Measurements from ENCODE around the gene RPS14.

Gene RPS14

DNA sequence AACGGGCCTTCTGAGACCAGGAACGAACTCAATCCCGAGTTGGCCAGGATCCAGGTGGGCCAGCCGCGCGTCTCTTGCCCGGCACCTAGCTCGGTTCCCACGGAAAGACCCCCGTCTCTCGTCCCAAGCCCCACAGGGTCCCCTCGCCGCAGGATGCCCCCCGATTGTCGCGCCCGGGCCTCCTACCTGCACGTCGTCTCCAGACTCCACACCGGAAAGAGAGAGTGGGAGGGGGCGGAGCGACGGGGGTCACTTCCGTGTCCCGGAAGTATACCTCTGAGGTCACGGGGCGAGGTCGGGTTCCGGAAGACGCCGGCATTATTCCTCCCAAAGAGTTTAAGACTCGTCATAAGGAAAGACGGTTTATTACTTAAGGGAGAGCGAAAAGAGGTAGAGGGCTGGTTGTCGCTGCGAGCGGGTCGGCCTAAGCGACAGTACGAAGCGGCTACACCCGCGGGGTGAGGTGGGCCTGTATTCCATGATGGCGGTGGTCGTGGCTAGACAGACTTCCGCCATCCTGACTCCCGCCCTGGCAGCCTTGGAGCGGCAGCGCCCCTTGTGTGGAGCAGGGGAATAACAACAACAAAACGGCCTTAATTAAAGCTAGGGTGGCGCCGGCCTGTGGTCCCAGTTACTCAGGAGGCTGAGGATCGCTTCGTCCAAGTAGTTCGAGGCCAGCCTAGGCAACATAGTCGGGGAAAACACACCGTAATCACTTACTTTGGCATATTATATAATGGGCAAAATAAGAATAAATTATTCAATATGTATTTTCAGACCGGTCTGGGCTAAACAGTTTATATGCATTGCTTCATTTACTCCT lies at the start of gene RPS14:
Gene RPS14, minus strand, starts transcription at position 223 of the 823 bp plus-strand sequence. CDS start 2,006 bp downstream, outside the sequence.
- DNase-seq (ENCODE audit: low read depth), result peak; percentile 81

DNA sequence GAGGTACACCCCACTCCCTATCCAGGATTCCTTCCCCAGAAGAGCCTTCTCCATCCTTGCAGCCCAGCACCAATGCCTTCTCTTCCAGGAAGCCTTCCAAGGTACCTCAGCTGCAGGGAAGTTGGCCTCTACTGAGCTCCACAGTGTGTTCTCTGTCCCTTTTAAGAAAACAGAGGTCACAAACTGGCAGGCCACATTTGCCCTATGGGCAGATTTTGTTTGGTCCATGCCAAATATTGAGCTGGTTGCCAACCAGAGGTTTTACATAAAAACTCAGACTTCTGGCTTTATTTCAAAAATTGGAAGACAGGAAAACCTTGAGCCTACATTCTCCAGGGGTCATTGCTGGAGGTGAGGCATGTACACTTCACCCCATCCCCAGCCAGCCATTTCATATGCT lies 49.4 kb upstream of the RPS14 start:
- DNase-seq (ENCODE audit: low read depth), result no peak

DNA sequence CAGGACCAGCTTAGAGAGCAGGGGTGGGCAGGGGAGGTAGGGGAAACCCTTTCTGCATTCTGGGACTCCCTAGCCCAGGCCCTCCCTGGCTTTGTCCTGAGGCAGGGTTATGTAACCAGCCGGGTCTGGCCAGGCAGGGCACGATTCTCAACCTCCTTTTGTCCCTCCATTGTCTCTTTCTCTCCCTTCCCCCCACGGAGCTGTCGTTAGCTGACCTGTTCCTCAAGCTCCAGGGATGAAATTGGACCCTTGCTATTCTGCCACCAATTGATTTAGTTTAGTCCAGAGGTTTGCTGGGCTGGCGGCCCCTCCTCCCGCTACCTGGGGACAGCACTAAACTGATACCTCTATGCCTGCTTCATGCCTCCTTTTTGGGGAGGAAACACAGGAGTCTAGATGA lies 49.0 kb upstream of the RPS14 start:
- DNase-seq (ENCODE audit: low read depth), result no peak

DNA sequence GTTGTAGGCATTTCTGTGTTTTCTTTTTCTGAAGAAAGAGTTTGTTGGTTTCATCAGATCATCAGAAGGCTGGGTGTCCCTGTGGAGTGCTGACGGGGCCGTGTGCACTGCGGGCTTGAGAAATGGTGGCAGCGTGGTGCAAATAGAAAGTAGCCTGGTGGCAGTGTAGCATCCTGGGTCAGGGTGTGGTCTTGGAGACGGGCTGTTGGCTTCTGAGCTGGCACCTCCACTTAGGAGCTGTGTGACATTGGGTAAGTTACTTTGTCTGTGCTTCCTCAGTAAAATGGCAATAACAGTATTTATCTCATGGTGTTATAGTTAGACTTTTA lies 48.4 kb upstream of the RPS14 start:
- no peak for DNase-seq (ENCODE audit: low read depth)

DNA sequence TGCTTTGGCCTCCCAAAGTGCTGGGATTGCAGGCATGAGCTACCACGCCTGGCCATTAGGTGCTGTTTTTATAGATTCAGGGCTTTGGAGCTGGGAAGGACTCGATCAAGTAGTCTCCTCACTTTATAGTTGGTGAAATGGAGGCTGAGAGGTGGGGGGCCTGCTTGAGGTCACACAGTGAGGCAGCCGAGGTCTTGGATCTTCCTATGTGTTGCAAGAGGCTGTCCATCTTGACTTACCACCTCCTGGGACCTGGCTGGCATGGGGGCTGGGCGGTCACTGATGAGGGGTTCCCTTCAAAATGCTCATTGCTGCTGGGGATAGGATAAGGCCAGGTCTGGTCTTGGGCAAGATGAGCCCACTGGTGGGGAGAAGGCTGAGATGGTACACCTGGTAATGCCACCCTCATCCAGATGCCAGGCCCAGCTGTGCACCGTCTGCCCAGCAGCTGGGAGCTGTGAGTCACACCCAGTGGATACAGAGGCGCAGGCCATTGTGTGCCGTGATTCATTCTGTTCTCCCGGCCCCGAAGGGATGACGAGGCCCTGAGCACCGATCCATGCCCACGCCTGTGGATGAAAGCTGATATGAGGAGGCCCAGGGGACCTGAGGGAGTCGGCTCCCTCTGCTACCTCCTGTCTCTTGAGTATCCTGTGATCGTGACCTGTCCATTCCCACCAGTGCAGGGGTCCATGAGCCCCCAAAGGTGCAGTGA lies 47.9 kb upstream of the RPS14 start:
- peak; percentile 73 for DNase-seq (ENCODE audit: low read depth)

DNA sequence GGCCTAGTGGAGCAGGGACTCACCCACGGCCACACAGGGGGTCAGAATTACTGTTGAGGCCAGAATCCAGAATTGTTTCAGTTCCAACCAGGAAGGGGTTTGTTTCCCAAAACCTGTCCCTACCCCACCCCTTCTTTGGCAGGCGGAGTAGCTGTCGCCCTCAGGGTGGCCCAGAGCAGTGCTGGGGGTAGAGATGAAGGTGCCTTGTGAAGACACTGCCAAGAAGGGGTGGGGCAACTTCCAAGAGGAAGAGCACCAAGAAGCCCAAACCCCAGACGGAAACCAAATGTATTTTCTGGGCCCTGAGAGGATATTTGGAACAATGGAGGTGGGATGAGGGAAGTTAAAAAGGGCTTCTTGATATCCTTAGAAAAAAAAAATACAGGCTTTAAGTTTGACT lies 47.0 kb upstream of the RPS14 start:
- no peak for DNase-seq (ENCODE audit: low read depth)

DNA sequence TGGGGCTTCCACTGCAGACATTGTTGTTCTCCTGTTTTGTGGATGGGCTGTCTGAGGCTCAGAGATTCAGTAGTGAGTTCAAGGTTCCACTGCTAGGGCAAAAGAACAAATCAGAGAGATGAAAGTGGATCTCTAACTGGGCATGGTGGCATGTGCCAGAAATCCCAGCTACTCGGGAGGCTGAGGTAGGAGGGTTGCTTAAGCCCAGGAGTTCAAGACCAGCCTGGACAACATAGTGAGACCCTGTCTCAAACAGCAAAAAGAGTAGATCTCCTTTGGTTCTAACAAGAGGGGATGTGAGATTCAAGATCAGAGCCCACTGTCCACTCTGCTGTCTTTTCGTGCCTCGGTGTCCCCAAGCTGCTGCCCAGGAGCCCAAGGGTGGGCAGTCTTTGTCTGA lies 46.6 kb upstream of the RPS14 start:
- no peak for DNase-seq (ENCODE audit: low read depth)

DNA sequence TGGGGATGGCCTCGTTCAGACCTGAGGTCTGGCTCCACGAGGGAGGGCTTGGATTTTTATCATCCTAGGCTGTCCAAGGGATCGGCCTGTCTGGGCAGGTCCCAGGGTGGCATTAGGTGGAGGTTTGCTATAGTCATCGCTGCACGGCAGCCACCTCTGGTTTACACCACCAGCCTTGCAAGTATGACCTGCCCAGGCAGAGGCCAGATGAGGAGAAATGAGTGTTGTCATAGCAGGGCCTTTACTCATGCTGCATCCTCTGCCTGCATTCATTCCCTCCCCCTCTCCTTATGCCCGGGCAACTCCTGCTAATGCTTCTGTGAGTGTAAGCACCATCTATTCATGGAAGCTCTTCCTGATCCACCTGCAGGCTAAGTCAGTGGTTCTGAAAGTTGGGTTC lies 43.1 kb upstream of the RPS14 start:
- DNase-seq (ENCODE audit: low read depth), result no peak

DNA sequence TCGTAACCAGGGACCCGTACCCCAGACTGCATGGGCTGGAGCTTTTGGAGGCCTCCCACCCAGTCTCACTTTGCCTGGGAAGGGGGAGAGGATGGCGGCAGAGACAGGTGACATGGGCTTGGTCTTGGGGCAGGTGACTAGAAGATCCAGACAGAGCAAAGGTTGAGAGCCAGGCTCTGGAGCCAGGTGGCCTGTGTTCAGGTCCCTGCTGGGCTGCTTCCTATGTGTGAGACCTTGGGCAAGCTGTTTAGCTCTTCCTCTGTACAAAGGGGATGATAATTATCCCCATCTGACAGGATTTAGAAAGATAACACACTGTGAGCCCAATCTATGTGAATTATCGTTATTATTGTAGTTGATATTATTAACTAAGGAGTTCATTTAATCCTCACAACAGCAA lies 42.3 kb upstream of the RPS14 start:
- DNase-seq (ENCODE audit: low read depth), result no peak

DNA sequence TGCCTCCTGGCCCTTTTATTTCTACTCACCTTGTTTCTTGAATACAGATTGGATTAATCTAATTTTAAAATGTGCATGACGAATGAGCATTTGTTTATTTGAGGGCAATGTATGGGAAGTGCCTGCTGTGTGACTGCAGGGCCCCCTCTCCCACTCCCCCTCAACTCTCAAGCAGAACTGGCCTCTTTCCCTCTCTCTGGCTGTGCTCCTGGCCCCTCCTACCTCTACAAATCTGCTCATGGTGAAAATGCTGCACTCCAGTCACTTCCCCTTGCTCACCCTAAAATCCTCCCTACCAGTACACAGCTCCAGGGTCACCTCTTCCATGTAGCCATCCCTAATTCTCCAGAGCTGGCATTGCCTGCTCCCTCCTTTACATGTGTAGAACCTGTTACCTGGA lies 41.2 kb upstream of the RPS14 start:
- DNase-seq (ENCODE audit: low read depth), result no peak

DNA sequence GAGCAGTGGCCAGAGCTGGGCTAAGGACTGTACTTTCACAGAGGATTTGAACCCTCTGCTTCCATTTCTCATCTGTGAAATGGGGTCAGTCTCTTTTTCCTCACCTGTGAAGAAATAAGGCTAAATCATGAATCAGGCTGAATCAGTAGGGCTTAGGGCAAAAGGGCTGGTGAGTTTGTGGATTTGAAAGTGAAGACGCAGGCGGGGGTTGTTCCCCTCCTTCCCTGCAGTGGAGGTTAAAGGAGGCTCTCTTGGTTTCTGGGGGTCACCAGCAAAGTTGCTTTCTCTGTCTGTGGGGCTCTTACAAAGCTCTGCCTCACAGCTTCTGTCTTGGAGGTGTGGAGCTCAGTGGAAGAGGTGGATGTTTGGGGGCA lies 40.7 kb upstream of the RPS14 start:
- no peak for DNase-seq (ENCODE audit: low read depth)

DNA sequence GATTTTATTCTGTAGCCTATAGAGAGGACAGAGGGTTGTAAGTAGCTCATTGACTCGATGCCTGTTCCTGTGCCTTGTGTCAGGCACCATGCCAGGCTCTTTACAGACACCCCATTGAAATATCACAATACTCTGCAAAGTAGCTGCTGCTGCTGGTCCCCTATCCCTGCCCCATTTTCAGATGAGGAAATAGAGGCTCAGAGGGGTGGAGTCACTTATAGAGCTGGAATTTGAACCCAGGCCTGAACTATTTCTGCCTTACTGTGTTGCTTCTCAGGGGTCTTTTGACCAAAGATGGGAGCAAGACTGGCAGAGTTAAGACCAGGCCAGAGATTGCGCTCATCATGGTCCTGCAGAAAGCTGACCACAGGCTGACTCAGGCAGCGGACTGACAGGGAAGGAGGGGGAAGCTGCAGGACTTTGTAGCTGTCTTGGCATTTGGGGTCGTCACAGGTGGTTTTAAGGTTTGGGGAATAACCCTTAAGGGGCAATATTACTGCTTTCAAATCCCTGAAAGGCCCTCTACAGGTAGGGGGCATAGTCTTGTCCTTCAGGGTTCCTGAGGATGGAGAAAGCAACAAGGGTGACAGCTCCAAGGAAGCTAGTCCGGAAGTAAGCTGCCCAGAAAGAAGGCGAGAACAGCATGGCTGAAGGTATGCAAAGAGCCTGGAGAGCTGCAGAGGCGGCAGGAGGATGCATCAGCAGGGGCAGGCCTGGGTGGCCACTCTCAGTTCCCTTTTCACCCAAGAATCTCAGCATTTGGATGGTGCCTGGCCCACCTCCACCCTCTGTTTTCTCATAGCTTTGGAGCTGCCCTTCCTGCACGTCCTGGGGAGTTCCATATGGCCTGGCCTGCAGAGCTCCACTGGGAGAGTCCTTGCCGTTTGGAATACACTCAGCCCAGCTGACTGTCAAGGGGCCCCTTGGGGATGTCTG lies 40.1 kb upstream of the RPS14 start:
- DNase-seq (ENCODE audit: low read depth), result no peak

DNA sequence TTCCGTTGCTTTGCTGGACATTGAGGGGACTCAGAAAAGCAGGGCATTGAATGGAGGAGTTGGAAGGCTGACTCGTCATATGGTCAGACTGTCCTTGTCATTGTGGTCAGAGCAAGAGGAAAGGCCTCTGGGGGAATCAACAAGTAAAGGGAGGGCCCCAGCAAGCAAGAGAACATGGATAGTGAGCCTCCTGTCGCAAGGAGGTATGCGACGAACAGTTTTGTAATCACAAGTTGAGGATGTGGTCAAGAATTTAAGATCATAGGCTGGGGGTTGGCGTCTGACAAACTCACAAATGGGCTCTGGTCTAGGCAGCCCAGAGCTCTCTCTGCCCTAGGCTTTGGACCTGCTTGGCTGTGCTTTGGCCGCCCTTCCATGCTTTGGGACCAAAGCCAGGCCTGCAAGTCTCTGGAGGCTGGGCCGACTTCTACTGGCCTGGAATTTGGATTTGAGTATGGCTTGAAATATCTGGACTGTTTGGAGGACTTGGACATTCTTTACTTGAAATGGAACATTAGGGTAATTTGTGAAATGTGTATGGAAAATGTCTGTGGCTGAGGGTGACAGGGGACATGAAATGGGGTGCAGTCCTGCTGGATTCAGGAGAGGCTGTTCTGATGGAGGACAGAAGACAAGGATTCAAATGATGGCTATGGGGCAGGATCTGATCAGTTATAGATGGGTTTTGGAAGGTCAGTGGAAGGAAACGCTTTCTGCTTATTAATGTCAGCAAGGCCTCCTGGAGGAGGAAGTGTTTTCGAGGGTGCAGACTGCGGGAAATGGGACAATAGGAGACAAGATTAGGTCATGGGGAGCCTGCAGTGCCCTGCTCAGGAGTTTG lies 39.2 kb upstream of the RPS14 start:
- peak; percentile 77 for DNase-seq (ENCODE audit: low read depth)

DNA sequence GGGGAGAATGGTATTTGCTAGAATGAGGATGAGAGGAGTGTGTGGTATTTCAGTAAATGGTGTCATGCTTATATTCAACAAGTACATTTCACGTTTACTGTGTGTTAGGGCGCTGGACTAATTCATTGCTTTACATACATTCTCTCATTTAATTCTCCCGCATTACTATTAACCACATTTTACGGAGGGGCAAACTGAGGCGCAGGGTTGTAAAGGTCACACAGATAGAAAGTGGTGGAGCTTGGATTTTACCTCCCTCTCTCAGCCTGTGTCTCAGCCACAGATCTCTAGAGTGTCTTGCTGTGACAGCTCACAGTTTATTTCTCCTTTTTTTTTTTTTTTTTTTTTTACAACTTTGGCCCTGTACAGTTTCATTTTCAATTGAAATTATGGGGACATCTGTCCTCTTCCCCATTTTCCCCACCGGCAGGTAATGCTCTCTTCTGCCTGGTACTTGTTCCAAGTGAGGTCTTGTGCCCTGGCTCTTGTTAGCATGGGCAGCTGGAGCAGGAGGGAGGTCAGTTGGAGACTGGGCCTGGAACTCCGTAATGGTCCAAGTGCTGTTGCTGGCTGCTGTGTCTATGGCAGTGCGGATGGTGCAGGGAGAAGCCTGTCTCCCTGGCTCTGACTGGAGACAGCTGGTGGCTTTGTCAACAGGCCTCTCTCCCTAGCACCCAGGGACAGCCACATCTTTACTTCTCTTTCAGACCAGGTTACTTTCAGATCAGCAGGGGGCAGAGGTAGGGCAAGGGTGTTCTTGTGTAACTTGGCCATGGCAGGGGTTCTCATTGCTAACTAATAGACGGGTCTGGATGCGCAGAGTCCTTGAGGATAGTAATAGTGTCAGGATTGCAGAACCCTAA lies 37.9 kb upstream of the RPS14 start:
- DNase-seq (ENCODE audit: low read depth), result no peak

DNA sequence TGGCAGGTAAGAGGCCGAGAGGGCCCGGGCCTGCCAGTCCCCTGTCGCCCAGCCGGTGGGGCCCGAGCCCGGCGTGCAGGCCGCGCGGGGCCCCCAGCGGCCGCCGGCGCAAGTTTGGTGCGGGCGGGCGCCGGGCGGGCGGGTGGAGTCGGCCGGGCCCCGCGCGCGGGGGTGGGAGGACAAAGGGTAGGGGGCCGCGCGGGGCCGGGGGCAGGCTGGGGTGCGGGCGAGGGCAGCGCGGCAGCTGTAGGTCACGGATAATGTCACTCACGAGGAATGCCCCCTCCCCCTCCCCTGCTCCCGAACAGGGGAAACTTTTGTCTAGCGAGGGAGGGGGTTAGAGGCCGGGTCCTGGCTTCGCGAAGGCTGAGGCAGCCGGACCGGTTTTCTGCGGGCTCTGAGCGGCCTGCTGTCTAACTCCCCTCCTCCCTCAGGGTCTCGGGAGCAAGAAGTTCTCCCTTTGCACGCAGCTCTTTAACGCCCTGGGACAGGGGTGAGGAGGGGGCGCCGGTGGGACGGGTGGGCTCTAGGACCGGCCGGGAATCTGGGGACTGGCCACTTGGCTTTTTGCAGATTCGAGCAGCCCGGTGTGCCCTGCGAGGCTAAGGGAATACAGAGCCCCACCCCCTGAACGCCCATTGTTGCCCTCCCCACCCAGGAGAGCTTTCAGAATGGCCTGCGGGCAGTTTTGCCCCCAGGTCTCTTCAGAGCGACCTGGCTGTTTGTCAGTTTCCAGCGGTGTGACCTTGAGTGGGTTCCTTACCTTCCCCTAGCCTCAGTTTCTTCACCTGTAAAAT lies 37.1 kb upstream of the RPS14 start:
- no peak for DNase-seq (ENCODE audit: low read depth)

DNA sequence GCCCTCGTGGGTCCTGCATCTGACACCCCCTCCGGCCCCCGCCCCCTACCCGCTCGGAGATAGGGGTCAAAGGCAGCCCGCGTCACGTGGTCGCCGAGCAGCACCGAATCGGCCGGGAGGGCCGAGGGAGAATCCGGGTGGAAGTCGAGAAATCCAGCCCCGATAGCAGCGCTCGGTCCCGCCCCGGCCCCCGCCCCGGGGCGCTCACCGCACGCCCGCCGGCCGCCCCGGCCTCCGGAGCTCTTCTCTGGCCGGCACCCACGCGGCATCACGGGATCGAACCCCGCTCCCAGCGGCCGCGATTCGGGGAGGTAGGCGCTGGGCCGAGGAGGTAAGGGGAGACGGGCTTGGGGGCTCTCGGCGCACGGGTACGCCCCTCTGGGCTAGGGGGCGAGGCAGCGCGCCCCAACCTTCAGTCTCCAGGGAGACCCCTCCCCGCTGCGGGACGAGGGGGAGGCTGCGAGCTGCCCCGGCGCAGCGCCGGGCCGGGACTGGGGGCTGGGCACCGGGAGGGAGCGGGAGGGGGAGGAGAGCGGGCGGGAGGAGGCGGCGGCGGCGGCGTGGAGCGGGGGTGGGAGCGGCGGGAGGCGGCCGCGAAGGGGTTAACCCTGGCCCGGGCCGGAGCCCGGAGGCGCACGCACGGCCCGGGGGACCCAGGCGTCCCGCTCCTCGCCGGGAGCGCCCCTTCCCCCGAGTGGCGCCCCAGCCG lies 36.3 kb upstream of the RPS14 start:
- DNase-seq (ENCODE audit: low read depth), result no peak

DNA sequence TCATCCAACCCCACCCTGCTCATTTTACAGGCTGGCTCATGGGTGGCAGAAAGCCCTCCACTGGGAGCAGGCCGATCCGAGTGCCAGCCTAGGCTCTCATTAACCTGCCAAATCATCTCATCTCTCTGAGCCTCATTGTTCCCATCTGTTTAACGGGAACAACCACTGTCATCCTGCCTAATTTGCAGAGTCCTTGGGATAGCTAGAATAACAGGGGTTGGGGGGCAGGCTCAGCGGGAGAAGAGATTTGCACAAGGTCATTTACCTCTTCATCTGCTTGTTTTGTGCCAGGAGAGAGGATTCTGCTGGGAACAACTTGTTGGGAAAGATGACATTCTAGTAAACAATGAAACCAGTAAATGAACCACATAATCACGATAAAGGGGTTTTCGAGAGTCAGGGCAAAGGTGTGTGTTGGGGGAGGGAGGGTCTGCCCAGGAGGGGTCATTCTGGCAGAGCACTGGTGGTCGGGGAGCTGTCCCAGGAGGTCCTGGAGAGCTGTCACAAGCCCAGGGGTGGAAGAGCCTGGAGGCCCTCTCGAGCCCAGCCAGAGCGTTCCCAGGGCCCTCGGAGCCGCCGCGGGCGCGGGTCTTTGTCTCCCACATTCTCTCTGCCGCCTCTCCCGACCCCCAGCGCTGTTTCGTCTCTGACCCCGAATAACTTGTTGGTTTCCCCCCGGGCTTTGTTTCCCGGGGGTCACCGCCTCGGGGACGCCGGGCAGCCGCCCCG lies 35.6 kb upstream of the RPS14 start:
- DNase-seq (ENCODE audit: low read depth), result no peak

DNA sequence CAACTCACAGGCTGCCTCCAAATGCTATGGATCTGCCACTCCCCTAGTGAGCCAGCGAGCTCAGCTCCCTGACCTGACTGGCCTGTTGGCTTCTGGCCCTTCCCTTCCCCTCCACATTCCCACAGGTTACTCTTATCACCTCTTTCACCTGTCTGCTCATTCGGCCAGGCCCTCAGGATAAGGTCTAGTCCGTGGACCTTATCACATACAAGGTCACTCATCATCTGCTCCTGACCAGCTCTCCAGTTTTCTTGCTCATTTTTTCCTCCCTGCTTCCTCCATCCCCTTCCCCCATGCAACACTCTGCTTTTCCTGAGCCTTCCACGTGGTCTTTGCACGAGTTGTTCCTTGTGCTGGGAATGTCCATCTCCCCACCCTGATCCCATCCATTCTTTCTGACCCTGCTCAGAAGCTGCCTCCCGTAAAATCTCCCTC lies 32.5 kb upstream of the RPS14 start:
- no peak for DNase-seq (ENCODE audit: low read depth)

DNA sequence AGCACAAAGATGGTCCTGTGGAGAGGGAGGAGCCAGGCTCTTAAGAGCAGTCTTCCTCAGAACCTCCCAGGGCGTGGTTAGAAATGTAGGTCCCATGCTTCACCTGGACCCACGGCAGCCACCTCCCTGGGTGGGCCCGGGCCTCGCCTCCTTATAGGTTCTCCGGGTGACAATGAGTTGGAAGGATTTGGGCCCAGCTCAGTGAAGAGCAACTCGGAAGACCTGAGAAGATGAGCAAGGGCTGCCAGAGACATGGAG lies 32.1 kb upstream of the RPS14 start:
- DNase-seq (ENCODE audit: low read depth), result no peak
